Measurements from ENCODE around the gene CCDC92.

CCDC92 gene

GRCh38 chr12:124002021-124002644 is 29.5 kb upstream of the CCDC92 start:
- DNase-seq (ENCODE audit: low read depth): no peak

GRCh38 chr12:124001343-124001742 is 28.7 kb upstream of the CCDC92 start:
- no peak for DNase-seq (ENCODE audit: low read depth)

GRCh38 chr12:124000111-124000510 is 27.5 kb upstream of the CCDC92 start:
- DNase-seq (ENCODE audit: low read depth): no peak

GRCh38 chr12:123998991-123999359 is 26.3 kb upstream of the CCDC92 start:
- DNase-seq (ENCODE audit: low read depth): no peak

- no peak for DNase-seq (ENCODE audit: low read depth)
These were observed 25.8 kb upstream of the CCDC92 start for GRCh38 chr12:123998344-123998990.

GRCh38 chr12:123997908-123998307 is 25.3 kb upstream of the CCDC92 start:
- DNase-seq (ENCODE audit: low read depth): no peak

GRCh38 chr12:123997033-123997822 is 24.6 kb upstream of the CCDC92 start:
- DNase-seq (ENCODE audit: low read depth): no peak

- DNase-seq (ENCODE audit: low read depth): no peak
These were observed 23.9 kb upstream of the CCDC92 start for GRCh38 chr12:123996581-123996980.

- DNase-seq (ENCODE audit: low read depth): no peak
These were observed 22.6 kb upstream of the CCDC92 start for GRCh38 chr12:123995023-123995748.

GRCh38 chr12:123992118-123992825 is 19.6 kb upstream of the CCDC92 start:
- no peak for DNase-seq (ENCODE audit: low read depth)

- no peak for DNase-seq (ENCODE audit: low read depth)
These were observed 18.8 kb upstream of the CCDC92 start for GRCh38 chr12:123991372-123991951.

- no peak for DNase-seq (ENCODE audit: low read depth)
These were observed 17.9 kb upstream of the CCDC92 start for GRCh38 chr12:123990511-123990910.

- DNase-seq (ENCODE audit: low read depth): no peak
These were observed 17.1 kb upstream of the CCDC92 start for GRCh38 chr12:123989753-123990152.

GRCh38 chr12:123989168-123989567 is 16.5 kb upstream of the CCDC92 start:
- DNase-seq (ENCODE audit: low read depth): no peak

- no peak for DNase-seq (ENCODE audit: low read depth)
These were observed 14.4 kb upstream of the CCDC92 start for GRCh38 chr12:123987022-123987421.

- DNase-seq (ENCODE audit: low read depth): no peak
These were observed 13.8 kb upstream of the CCDC92 start for GRCh38 chr12:123986374-123986965.

- no peak for DNase-seq (ENCODE audit: low read depth)
These were observed 12.3 kb upstream of the CCDC92 start for GRCh38 chr12:123984903-123985302.

- DNase-seq (ENCODE audit: low read depth): peak; percentile 17
These were observed 11.3 kb upstream of the CCDC92 start for GRCh38 chr12:123983822-123984485.

- DNase-seq (ENCODE audit: low read depth): no peak
These were observed 9.6 kb upstream of the CCDC92 start for GRCh38 chr12:123982269-123982668.

- no peak for DNase-seq (ENCODE audit: low read depth)
These were observed 6.9 kb upstream of the CCDC92 start for GRCh38 chr12:123979566-123979965.

All from HS-27A (cell line).